ENCODE measurements around the gene ATP6V0E1.
"Not testable (repeated sequence)": the region's sequence is repeated elsewhere in the genome, so short reads cannot be mapped to it uniquely, and the experiment has no call there.

Gene ATP6V0E1

DNA sequence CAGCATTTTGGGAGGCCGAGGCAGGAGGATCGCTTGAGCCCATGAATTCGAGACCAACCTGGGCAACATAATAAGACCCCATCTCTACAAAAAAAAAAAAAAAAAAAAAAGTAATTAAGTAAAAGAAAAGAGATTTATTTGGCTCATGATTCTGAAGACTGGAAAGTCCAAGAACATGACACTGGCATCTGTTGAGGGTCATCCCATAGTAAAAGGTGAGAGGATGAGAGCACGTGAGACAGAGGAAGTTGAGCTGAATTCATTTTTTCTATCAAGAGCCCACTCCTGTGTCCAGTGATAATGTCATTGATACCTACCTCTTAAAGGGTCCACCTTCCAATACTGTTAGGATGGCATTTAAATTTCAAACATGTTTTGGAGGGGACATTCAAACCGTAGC lies 92.4 kb downstream of the ATP6V0E1 start:
- DNase-seq (ENCODE audit: low read depth): no peak

GRCh38 chr5:173076471-173076870 lies 92.9 kb downstream of the ATP6V0E1 start:
- DNase-seq (ENCODE audit: low read depth): not testable (repeated sequence)

- no peak for DNase-seq (ENCODE audit: low read depth)
These were observed 95.3 kb downstream of the ATP6V0E1 start for GRCh38 chr5:173078878-173079277.

Measured in HS-27A (cell line).